ENCODE data around the gene MIB1.

DNA sequence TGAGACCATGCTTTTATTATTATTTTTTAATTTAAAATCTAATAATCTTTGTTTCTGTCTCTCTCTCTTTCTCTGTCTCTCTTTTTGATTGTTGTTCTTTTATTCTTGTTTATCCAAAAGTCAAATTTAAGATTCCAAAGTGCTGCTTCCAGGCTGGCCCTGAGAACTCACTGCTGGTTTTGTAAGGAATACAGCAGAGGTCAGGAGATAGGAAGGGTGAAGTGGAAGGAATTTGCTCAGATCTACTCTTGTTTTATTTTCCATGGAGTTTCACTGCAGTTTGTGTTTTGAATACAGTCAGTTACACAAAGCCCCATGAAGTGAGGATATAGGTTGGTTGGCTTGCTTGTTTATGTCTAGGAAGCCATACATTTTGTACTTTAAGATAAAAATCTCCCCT lies 168.1 kb downstream of the MIB1 start:
- TF ChIP-seq POLR2AphosphoS5 (IDR thresholded peaks at IDR 0.05) = no peak
- TF ChIP-seq, protein P1, sequence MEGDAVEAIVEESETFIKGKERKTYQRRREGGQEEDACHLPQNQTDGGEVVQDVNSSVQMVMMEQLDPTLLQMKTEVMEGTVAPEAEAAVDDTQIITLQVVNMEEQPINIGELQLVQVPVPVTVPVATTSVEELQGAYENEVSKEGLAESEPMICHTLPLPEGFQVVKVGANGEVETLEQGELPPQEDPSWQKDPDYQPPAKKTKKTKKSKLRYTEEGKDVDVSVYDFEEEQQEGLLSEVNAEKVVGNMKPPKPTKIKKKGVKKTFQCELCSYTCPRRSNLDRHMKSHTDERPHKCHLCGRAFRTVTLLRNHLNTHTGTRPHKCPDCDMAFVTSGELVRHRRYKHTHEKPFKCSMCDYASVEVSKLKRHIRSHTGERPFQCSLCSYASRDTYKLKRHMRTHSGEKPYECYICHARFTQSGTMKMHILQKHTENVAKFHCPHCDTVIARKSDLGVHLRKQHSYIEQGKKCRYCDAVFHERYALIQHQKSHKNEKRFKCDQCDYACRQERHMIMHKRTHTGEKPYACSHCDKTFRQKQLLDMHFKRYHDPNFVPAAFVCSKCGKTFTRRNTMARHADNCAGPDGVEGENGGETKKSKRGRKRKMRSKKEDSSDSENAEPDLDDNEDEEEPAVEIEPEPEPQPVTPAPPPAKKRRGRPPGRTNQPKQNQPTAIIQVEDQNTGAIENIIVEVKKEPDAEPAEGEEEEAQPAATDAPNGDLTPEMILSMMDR (IDR thresholded peaks at IDR 0.05) = no peak
